ENCODE results near the gene MED13L.

Gene MED13L

DNA sequence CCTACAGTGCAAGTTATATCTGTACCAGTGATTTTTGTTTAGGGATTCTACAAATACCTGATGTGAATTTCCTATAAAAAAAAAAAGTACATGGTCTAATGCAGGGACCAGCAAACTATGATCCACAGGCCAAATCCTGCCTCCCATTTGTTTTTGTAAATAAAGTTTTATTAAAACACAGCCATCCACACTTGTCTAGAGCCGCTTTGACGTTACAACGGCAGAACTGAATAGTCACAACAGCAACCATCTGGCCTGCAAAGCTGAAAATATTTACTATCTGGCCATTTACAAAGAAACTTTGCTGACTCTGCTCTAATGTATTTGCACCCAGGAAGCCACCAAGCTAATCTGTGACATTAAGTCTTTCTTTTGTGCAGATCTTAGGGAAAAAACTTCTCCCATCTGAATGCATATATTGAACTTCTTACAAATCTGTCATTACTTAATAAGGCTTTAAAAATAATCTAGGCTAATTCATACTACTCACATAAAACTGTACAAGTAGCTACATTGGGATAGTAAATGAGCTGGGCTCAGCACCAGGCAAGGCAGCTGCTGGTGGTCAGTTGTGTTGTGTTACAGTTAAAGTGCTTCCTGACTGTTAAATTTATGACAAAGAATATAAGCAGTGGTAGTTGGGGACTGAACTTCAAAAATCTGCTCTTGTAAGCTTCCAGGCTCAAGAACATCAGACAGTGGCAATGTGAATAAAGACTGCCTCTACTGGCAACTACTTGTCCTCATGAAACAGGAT, 303.3 kb downstream of the MED13L start:
- no peak for DNase-seq (ENCODE audit: low read depth in 3 of 3)

DNA sequence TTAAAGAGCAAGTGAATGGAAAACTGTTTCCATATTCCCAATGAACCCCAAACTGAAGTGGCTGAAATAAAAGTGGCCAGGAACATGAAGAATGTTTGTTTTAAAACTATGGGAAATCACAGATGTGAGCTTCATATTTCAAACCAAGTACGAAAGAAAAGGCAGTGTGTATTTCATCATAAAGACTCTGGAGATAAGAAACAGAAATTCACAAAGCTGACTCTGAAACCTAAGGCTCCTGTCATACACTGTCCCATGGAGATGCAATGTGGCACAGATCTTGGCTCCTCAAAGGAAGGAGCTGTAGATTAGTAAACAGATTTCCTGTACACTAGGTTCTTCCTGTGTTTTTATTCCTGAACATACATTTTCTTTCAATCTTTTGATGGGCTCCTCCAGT, 304.4 kb downstream of the MED13L start:
- no peak for DNase-seq (ENCODE audit: low read depth in 3 of 3)

DNA sequence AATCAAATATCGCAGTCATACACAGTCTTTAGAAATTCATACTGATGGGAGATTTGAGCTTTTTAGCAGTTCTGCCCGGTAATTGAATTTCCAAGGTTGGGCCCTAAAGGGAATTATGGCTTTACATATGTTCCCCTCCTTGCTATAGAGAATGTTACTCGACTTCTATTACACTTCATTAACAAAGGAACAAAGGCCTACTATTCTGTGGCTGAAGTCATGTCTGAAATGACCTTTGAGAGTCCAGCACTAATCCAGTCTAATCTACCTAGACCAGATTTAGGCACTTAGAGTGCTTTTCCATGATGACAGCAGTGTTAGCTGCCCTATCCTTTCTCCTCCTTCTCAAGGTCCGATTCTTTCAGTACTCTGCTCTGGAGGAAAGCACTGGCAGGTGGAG, 305.3 kb downstream of the MED13L start:
- DNase-seq (ENCODE audit: low read depth in 3 of 3): no peak

DNA sequence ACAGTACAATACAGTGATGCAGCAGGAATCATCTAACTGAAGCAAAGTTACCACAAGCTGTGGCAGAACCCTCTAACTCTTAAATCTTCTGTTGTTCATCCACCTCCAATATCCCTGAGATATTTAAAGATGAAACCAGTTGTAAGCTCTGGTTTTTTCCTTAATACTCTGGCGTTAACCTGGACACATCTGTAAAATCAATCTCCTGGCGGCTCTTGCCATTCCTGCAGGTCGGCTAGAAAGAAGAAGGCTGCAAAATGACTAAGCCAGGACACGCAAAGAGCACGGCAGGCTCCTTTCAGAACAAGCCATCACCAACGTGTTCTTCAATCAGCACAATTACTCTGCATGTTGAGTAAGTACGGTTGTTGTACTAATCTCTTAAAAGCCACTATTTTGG, 309.3 kb downstream of the MED13L start:
- no peak for DNase-seq (ENCODE audit: low read depth in 3 of 3)

DNA sequence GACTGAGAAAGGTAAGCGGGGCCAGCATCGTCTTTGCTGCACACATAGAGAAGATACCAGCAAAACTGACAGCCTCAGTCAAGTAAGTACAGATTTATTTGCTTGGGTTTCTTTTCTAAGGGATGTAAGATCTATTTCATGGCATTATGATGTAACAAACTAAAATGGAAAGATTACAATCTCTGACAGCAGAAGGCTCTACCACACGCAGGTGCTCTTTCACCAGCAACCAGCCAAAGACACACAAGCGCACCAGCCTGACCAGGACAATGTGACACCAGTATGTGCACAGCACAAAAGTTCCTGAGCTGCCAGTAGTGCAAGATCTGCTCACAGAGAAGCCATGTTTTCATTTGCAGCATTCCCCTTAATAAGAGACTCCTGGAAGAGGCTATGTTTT, 311.1 kb downstream of the MED13L start:
- DNase-seq (ENCODE audit: low read depth in 3 of 3): no peak

DNA sequence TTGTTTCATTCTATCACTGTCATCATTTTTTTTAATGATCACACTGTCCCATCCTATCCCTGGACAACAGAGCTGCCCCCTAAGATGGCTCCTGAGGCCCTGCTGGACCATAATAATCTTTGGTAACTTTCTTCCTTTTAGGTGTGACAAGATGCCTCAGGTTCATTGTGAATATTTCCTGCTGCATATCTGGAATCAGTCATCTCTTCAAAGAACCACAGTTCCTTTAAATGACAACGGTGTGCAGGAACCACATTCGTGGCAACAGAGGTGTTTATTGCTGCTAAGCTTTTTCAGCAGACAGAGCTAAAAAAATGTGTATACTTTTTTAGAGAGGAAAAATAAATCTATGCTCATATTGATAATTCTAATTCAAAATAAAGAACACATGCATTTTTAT, 312.9 kb downstream of the MED13L start:
- DNase-seq (ENCODE audit: low read depth in 3 of 3): no peak

DNA sequence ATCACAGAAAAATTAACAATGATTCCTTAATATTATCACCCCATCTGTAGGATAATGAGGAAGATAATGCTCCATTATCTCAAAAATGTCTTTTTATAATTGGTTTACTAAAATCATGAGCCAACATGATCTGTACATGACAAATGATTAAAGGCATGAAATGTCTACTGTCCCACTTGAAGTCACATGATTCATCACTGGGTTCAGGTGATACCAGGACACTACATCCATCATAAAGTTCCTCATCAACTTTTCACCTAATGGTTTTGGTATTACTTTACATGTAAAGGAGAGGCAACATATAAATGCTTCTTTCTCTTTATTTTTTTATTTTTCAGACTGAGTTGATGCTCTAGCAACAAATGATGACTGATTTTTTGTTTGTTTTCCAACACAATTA, 313.3 kb downstream of the MED13L start:
- no peak for DNase-seq (ENCODE audit: low read depth in 3 of 3)

DNA sequence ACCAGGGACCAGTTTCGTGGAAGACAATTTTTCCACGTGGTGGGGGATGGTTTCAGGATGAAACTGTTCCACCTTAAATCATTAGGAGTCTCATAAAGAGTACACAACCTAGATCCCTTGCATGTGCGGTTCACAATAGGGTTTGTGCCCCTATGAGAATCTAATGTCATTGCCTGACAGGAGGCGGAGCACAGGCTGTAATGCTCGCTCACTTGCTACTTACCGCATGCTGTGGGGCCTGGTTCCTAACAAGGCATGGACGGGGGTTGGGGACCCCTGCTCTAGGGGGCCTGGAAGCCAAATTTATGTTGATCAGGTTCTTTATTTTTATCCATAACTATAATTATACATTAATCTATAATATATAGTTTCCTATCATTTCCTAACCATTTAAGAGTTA, 315.3 kb downstream of the MED13L start:
- no peak for DNase-seq (ENCODE audit: low read depth in 3 of 3)

DNA sequence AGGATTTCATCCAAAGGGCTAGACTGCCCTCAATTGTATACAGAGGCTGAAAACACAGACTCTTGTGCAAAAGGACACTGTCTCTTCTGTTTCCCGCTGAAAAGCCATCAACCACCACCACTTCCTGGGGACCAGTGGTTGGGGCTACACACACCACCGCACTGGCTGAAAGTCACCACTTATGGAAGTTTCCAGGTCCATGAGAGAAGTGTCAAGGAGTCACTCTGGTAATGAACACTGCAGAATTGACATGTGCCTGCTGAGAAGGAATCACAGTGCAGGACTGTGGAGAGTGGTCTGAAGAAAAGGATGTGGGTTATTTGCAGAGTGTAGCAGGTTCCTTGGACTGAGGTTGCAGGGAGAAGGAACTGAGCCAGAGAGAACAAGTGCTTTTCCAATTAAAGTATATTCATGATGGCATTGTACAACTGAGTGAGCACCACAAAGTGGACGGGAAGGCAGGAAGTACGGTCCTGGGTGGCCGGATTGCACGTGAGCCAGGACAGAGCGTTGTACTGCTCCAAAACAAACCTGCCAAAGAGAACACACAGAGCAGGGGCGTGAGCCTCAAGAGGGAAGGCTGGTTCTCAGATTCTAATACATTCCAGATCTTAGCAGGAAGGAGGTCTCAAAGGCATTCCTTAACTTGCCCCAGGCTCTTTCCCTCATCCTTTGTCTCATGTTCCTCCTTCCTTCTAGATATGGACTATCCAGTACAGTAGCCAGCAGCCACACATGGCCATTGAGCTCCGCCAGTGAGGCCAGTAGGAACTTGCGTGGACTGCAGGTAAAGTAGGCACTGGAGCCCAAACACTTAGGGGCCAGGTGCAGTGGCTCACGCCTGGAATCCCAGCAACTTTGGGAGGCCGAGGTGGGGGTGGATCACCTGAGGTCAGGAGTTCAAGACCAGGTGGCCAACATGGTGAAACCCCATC, 316.4 kb downstream of the MED13L start:
- no peak for DNase-seq (ENCODE audit: low read depth in 3 of 3)

DNA sequence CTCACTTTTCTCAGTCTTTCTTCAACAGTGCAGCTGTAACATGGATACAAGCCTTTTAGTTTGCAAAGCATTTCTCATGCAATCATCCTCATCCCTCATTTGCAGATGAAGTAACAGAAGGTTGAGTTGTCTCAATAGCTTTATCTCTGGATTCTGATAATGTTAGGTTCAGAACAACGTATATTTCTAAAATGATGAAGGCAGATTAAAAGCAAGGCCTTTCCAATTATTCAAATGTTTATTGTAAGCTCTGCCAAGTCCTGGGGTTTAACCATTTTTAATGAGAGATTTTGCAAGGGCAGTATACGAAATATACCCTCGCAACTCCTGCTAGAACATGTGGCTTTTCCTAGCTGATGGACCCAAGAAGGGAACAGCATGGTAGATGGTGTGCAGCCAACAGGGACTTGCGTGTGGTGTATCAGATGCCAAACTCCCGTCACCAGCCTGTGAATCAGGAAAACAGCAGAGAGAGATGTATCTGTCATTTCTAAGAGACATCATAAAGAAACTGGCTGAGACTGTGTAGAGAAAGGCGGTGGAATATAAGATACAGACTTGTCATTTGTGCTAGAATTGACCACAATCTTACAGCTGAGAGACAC, 319.7 kb downstream of the MED13L start:
- no peak for DNase-seq (ENCODE audit: low read depth in 3 of 3)

DNA sequence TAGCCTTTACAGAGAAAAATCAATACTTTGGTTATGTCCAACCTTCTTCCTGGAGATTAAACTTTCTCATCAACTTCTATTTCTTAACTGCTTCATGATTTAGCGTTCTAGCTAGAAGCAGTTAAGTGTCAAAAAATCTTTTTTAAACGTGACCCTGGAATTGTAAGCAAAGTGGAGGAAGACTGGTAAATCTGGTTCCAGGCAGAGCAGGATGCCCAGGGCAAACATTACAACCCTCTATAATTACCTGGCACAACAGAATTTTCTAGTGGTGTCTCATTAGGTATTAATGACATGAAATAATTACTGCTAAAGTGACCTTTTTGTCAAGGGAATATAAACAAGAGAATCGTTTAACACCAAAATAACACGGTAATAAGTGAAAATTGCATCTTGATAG, 320.8 kb downstream of the MED13L start:
- no peak for DNase-seq (ENCODE audit: low read depth in 3 of 3)

DNA sequence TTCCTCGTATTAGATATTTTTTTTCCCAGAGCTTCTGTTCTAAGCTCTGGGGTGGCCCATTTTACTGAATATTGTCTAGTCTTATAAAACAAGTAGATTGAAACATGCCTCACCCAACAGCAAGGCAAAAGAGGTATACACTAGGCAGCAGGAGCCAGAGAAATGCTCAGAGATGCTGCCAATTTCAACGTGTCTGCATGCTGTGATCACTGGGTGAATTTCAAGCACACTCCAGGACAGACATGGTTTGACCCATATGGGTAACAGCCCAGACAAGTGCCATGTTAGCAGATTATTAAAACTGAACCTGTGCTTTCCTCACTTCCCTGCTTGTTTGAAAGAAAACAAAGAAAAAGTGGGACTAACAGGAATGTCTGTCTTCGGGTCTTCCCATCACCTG, 321.3 kb downstream of the MED13L start:
- no peak for DNase-seq (ENCODE audit: low read depth in 3 of 3)

DNA sequence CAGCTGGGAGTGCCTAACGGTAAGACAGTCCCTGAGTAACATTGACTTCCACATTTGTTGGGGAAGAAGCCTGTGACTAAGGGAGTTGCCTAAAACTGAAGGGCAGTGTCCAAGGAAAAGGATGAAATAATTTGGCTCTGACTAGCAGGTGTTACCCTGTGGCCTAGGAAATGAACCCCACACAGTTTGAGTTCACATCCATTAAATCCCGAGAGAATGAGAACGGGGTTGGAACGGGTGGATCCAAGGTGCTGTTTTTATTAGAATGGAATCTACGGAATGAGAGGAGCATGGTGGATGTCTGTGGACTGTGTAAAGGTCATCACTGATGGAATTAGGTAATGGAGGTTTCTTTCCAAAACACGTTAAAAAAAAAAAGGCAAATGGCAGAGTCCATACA, 324.0 kb downstream of the MED13L start:
- no peak for DNase-seq (ENCODE audit: low read depth in 3 of 3)

DNA sequence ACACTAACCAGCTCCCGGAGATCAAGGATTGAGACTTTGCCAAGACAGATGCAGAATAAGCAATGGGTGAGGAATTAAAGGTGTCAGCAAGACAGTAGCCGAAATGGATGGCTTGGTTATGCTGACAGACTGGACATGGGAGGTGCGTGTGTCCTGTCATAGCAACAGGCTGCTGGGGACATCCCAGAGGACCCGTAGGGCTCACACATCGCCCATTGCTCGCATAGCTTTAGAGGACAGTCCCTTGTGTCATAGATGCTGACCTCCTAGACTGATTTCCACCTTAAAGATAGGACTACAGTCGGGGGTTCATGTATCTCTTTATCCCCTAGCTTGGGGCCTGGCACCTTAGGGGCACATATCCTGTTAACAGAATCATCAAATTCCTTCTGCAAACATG, 324.5 kb downstream of the MED13L start:
- no peak for DNase-seq (ENCODE audit: low read depth in 3 of 3)

DNA sequence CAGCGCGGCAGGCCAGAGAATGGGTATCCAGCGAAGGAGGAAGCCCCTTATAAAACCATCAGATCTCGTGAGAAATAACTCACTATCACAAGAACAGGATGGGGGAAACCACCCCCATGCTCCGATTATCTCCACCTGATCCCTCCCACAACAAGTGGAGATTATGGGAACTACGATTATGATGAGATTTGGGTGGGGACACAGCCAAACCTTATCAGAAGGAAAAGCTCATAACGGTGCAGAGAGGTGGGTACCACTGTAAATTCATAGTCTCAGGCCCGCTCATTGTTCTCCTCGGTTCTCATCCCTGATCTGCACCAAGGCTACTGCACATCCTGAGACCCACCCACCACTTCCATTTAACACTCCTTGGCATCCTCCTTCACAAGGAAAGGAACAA, 326.5 kb downstream of the MED13L start:
- DNase-seq (ENCODE audit: low read depth in 3 of 3): no peak

DNA sequence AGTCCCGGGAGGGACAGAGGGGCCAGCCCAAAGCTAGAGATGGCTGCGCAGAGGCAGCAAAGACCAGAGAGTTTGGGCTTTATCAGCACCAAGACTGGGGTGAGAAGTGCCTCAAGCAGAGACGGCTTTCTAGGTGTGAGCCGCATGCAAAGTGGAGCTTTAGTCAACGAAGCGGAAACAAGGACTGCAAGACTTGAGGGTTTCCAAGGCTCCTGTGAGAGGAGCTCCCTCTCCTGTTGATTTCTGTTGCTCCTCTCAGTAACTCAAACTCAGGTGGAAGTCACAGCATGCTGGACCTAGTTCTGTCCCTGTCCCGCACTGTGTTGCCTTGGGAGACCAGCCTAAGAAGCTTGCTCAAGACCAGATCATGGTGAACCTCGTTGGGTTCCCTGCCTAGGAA, 327.8 kb downstream of the MED13L start:
- DNase-seq (ENCODE audit: low read depth in 3 of 3): no peak

DNA sequence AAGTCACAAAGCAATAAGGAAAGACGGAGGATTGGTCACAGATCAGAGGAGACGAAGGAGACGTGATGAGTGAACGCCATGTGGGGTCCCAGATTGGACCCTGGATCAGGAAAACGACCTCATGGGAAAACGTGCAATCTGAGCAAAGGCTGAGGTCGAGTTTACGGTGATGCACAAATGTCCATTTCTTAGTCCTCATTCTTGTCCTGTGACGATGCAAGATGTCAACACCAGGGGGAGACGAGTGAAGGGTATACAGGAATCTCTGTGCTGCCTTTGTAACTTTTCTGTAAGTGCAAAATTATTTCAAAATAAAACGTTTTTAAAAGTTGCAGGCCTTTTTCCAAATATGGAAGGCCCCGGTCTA, 329.8 kb downstream of the MED13L start:
- no peak for DNase-seq (ENCODE audit: low read depth in 3 of 3)

DNA sequence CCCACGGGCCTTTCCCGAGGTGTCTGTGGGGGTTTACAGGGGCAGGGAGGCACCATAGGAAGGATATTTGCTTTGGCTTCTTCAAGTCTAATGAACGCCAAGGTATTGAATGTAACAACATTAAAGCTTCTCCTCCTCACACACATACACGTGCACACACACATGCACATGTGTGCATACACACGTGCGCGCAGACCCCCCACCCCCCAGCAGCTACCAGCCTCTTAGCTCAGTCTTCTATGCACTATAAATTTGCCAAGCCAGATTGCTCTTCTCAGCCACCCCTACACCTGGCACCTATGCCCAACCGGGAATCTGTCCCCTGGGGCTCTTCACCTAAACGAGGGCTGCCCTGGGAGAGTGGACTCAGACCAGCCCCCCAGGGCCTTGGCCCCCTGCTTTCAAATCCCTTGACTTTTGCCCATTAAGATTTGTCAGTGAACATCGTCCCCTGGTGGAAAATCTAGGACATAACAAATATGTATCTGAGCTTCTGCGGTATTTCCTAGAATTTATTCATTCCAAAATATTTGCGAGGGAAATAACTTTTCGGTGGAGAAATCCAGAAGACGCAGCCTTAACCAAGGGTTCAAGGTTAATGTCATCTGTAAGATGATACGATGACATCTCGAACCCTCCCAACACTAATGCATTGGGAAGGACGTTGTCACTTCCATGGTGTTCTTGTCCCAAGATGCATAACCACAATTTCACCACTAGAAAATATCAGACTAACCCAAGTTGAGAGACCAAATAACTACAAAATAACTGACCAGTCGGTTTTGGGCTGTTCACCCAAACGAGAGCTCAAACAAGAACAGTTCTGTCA, 330.4 kb downstream of the MED13L start:
- no peak for DNase-seq (ENCODE audit: low read depth in 3 of 3)

DNA sequence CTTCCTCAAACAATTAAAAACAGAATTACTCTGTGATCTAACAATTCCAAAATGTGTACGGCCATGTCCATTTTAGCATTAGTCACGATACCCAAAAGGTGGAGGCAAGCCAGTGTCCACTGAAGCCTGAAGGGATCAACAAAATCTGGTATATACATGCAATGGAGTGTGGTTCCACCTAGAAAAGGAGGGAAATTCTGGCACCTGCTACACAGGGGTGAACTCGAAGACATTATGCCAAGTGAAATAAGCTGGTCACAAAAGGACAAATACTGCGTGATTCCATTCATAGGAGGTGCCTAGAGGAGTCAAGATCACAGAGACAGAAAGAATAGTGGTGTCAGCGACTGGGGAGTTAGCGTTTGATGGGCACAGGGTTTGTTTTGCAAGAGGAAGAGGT, 331.4 kb downstream of the MED13L start:
- DNase-seq (ENCODE audit: low read depth in 3 of 3): no peak

DNA sequence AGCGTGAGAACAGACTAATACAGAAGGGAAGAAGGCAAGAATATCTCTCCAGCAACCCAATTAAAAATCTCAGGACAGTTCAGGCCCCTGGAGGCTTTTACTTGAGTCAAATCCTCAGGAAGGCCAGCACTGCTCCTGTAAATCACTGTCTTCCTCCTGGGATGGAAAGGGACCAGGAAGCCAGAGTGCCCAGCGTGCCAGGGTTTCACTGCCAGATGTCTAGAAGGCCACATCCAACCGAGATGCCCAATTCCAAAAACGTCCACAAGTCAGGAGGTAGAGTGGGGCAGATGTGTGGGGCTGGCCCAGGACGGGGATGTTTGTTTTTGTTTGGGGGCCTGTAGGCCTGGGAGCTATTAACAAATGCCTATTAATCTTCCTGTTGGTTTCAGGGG, 332.0 kb downstream of the MED13L start:
- DNase-seq (ENCODE audit: low read depth in 3 of 3): no peak

DNA sequence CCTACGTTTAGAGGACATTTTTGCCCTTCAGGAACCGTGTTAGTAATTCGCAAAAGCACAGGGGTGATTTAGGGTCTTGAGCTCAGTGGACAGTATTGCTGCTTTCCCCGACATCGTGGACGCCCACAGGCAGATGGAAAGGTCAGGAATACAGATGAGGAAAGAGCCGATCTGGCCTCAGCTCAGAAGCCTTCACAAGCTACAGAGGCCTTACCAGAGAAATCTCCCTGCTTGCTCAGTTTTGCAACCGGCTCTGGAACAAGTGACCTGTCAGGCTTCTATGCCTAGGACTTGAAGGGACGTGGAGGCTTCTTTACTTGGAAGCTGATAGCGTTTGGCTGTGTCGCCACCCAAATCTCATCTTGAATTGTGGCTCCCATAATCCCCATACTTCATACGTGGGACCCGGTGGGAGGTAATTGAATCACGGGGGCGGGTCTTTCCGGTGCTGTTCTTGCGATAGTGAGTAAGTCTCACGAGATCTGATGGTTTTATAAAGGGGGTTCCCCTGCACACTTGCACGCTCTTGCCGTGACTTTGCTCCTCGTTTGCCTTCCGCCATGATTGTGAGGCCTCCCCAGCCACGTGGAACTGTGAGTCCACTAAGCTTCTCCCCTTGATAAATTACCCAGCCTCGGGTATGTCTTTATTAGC, 332.5 kb downstream of the MED13L start:
- DNase-seq (ENCODE audit: low read depth in 3 of 3): no peak

DNA sequence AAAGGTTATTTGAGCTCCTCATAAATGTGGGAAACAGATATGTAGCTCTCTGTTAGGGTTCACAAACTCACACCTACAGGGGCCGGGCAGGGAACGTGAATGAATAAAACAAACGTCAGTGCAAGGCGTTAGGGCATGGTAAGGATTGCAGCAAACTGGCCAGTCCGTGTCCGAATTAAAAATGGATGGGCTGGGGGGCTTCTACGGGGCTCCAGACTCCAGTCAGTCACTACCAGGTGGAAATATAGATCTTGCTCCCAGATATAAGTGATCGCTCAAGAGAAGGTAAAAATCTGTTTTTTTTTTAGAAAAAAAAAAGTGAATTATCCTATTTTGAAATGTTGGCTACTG, 333.1 kb downstream of the MED13L start:
- DNase-seq (ENCODE audit: low read depth in 3 of 3): no peak

Measured in stimulated activated CD4-positive, alpha-beta T cell treated with anti-CD3 and anti-CD28 coated beads, TNF-alpha, amount 100 ng/mL, for 4 hours (primary cell).